ENCODE data around the gene PCDHA13. TPM values are rescaled to one million over a fixed set of nuclear protein-coding genes. Genes with fewer than 3 reads are reported as not detected.

The PCDHA13 gene
- polyA plus RNA-seq, 1 donor from 2014 or later = 0.89 TPM

Other genes starting within 250 kb of the PCDHA13 start
- gene CD14, start 248.9 kb upstream of the PCDHA13 start, polyA plus RNA-seq = 1.5 TPM in 1 of 2 replicates, not detected in the other
- 23.5 and 37.5 TPM in 2 replicates for gene TMCO6, start 242.7 kb upstream of the PCDHA13 start, polyA plus RNA-seq
- 131 and 162 TPM in 2 replicates for gene NDUFA2, start 234.5 kb upstream of the PCDHA13 start, polyA plus RNA-seq
- 202 and 264 TPM in 2 replicates for gene IK, start 234.3 kb upstream of the PCDHA13 start, polyA plus RNA-seq
- 20.4 and 20.7 TPM in 2 replicates for gene WDR55, start 217.2 kb upstream of the PCDHA13 start, polyA plus RNA-seq
- 4.2 and 4.4 TPM in 2 replicates for gene DND1, start 208.5 kb upstream of the PCDHA13 start, polyA plus RNA-seq
- gene HARS1, start 190.8 kb upstream of the PCDHA13 start, polyA plus RNA-seq = 76.3 and 80.2 TPM in 2 replicates
- 93.9 and 102 TPM in 2 replicates for gene HARS2, start 190.7 kb upstream of the PCDHA13 start, polyA plus RNA-seq
- 148 and 170 TPM in 2 replicates for gene ZMAT2, start 181.7 kb upstream of the PCDHA13 start, polyA plus RNA-seq
- 0.28 TPM in 1 of 2 replicates, not detected in the other for gene PCDHA1, start 96.0 kb upstream of the PCDHA13 start, polyA plus RNA-seq
- gene PCDHA2, start 87.3 kb upstream of the PCDHA13 start, polyA plus RNA-seq = 8.7 and 9.9 TPM in 2 replicates
- gene PCDHA3, start 81.1 kb upstream of the PCDHA13 start, polyA plus RNA-seq = 1.7 and 3.0 TPM in 2 replicates
- 43.6 and 47.6 TPM in 2 replicates for gene PCDHA4, start 75.1 kb upstream of the PCDHA13 start, polyA plus RNA-seq
- 1.4 and 2.2 TPM in 2 replicates for gene PCDHA5, start 60.5 kb upstream of the PCDHA13 start, polyA plus RNA-seq
- gene PCDHA6, start 54.2 kb upstream of the PCDHA13 start, polyA plus RNA-seq = 2.5 and 3.6 TPM in 2 replicates
- 2.9 and 3.3 TPM in 2 replicates for gene PCDHA7, start 47.9 kb upstream of the PCDHA13 start, polyA plus RNA-seq
- 0.66 and 1.4 TPM in 2 replicates for gene PCDHA8, start 40.9 kb upstream of the PCDHA13 start, polyA plus RNA-seq
- 0.56 and 0.88 TPM in 2 replicates for gene PCDHA9, start 33.7 kb upstream of the PCDHA13 start, polyA plus RNA-seq
- gene PCDHA10, start 26.2 kb upstream of the PCDHA13 start, polyA plus RNA-seq = 5.5 and 6.7 TPM in 2 replicates
- 5.3 and 7.3 TPM in 2 replicates for gene PCDHA11, start 13.2 kb upstream of the PCDHA13 start, polyA plus RNA-seq
- 12.8 and 13.9 TPM in 2 replicates for gene PCDHA12, start 6.8 kb upstream of the PCDHA13 start, polyA plus RNA-seq
- 2.4 and 3.3 TPM in 2 replicates for gene PCDHAC1, start 44.2 kb downstream of the PCDHA13 start, polyA plus RNA-seq
- gene PCDHAC2, start 84.4 kb downstream of the PCDHA13 start, polyA plus RNA-seq = 7.6 and 9.3 TPM in 2 replicates
- 0.10 TPM in 1 of 2 replicates, not detected in the other for gene PCDHB1, start 169.2 kb downstream of the PCDHA13 start, polyA plus RNA-seq
- 103 and 105 TPM in 2 replicates for gene PCDHB2, start 212.5 kb downstream of the PCDHA13 start, polyA plus RNA-seq
- gene PCDHB3, start 218.3 kb downstream of the PCDHA13 start, polyA plus RNA-seq = 3.9 and 4.9 TPM in 2 replicates
- 4.2 and 4.3 TPM in 2 replicates for gene PCDHB4, start 239.7 kb downstream of the PCDHA13 start, polyA plus RNA-seq